ENCODE measurements around the gene NCAPD2. TPM values are rescaled to one million over a fixed set of nuclear protein-coding genes. Genes with fewer than 3 reads are reported as not detected.

The NCAPD2 gene
- total and polyA plus RNA-seq, 12 donors: 6.6 to 33.9 (median 20.9) TPM

GRCh38 chr12:6526766-6527525, 33.0 kb downstream of the NCAPD2 start:
- 93 to 95% (median 93%) methylated on average over 15 to 19 of the region's 19 CpGs for WGBS, 4 donors
- H3K4me1 ChIP-seq (replicated peaks in 1 of 2): peaks cover under 1 to 3% of the 10 kb centered on the region in 2 donors
- no peak overlapping the region for H3K4me3 ChIP-seq
- TF ChIP-seq POLR2A (IDR thresholded peaks at IDR 0.05): no peak
- TF ChIP-seq, protein P1, sequence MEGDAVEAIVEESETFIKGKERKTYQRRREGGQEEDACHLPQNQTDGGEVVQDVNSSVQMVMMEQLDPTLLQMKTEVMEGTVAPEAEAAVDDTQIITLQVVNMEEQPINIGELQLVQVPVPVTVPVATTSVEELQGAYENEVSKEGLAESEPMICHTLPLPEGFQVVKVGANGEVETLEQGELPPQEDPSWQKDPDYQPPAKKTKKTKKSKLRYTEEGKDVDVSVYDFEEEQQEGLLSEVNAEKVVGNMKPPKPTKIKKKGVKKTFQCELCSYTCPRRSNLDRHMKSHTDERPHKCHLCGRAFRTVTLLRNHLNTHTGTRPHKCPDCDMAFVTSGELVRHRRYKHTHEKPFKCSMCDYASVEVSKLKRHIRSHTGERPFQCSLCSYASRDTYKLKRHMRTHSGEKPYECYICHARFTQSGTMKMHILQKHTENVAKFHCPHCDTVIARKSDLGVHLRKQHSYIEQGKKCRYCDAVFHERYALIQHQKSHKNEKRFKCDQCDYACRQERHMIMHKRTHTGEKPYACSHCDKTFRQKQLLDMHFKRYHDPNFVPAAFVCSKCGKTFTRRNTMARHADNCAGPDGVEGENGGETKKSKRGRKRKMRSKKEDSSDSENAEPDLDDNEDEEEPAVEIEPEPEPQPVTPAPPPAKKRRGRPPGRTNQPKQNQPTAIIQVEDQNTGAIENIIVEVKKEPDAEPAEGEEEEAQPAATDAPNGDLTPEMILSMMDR (IDR thresholded peaks at IDR 0.05): no peak
- H3K36me3 ChIP-seq (replicated peaks in 1 of 2): peaks cover 0 to 95% of the 10 kb centered on the region in 2 donors
- DNase-seq: no peak
- H3K27ac ChIP-seq: no peak overlapping the region
- no peaks in the 10 kb centered on the region for H3K9me3 ChIP-seq (replicated peaks in 1 of 3)
- intact Hi-C loops (cut with DNase I): no loop called here
- no peaks in the 10 kb centered on the region for H3K27me3 ChIP-seq

- H3K36me3 ChIP-seq (replicated peaks in 1 of 2): peaks cover 0 to 88% of the 10 kb centered on the region in 2 donors
- no peak overlapping the region for H3K27ac ChIP-seq
- no peak overlapping the region for H3K4me3 ChIP-seq
- H3K9me3 ChIP-seq (replicated peaks in 1 of 3): no peaks in the 10 kb centered on the region
- DNase-seq: no peak
- 90 to 92% (median 91%) methylated on average over 4 of the region's 4 CpGs for WGBS, 4 donors
- intact Hi-C loops (cut with DNase I): no loop called here
- H3K4me1 ChIP-seq (replicated peaks in 1 of 2): peaks cover 8 to 11% of the 10 kb centered on the region in 2 donors
- TF ChIP-seq, protein P1 (IDR thresholded peaks at IDR 0.05): no peak
- TF ChIP-seq POLR2A (IDR thresholded peaks at IDR 0.05): no peak
- H3K27me3 ChIP-seq: no peaks in the 10 kb centered on the region
These were observed 33.8 kb downstream of the NCAPD2 start for GRCh38 chr12:6527711-6528110.

DNA sequence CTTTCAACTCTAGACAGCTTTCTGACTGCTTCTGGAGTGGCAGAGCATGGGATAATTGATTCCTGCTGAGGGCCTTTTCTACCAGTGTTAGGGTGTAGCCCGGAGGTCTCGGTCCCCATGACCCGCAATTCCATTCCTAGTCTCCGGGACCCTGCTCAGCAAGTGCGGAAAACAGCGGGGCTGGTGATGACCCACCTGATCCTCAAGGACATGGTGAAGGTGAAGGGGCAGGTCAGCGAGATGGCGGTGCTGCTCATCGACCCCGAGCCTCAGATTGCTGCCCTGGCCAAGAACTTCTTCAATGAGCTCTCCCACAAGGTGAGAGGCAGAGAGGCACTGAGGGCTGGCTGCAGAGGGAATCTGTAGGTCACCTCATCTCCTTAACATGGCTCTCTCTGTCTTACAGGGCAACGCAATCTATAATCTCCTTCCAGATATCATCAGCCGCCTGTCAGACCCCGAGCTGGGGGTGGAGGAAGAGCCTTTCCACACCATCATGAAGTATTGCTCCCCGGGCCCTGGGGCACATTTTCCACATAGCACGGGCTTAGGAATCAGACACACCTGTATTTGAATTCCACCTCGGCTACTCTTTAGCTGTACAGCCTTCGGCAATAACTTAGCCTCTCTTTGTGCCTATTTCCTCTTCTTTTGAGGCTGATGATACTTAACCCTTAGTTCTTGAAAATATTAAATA, 34.8 kb downstream of the NCAPD2 start:
- no peak for TF ChIP-seq POLR2A (IDR thresholded peaks at IDR 0.05)
- TF ChIP-seq, protein P1 (IDR thresholded peaks at IDR 0.05): no peak
- H3K4me1 ChIP-seq (replicated peaks in 1 of 2): peaks cover 17 to 19% of the 10 kb centered on the region in 2 donors
- intact Hi-C loops (cut with DNase I): no loop called here
- no peak for DNase-seq
- H3K27ac ChIP-seq: no peak overlapping the region
- WGBS, 4 donors: 79 to 91% (median 87%) methylated on average over 10 to 17 of the region's 17 CpGs
- no peak overlapping the region for H3K4me3 ChIP-seq
- no peaks in the 10 kb centered on the region for H3K27me3 ChIP-seq
- H3K36me3 ChIP-seq (replicated peaks in 1 of 2): peaks cover 0 to 80% of the 10 kb centered on the region in 2 donors
- H3K9me3 ChIP-seq (replicated peaks in 1 of 3): no peaks in the 10 kb centered on the region

DNA sequence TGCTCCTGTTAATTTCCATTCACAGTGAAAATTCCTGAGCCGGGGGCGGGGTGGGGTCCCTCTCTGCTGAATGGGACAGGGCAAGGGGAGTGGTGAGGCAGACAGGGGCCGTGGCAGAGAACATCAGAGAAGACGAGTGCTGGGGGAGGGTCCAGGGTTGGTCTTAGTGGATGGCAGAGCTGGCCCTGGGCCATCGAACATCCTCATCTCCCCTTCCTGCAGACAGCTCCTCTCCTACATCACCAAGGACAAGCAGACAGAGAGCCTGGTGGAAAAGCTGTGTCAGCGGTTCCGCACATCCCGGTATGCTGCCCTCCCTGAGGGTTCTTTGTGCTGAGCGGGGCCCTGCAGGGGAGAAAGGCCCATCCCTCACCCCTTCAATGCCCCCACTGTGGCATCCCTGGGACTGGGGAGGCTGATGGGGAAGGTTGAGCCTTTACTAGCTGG, 35.4 kb downstream of the NCAPD2 start:
- TF ChIP-seq, protein P1 (IDR thresholded peaks at IDR 0.05): no peak
- TF ChIP-seq POLR2A (IDR thresholded peaks at IDR 0.05): no peak
- H3K27me3 ChIP-seq: no peaks in the 10 kb centered on the region
- H3K9me3 ChIP-seq (replicated peaks in 1 of 3): no peaks in the 10 kb centered on the region
- peak in 1 of 7 donors; percentile 55 for DNase-seq
- no peak overlapping the region for H3K27ac ChIP-seq
- H3K4me1 ChIP-seq (replicated peaks in 1 of 2): peaks cover 19% of the 10 kb centered on the region in 2 donors
- WGBS, 4 donors: 76 to 92% (median 83%) methylated on average over 5 to 9 of the region's 9 CpGs
- H3K4me3 ChIP-seq: no peak overlapping the region
- peaks cover 0 to 74% of the 10 kb centered on the region in 2 donors for H3K36me3 ChIP-seq (replicated peaks in 1 of 2)
- intact Hi-C loops (cut with DNase I): no loop called here
